B cell (primary cell): Measurements from ENCODE around the gene MRPL1. TPM values are rescaled to one million over a fixed set of nuclear protein-coding genes. Genes with fewer than 3 reads are reported as not detected.

Experiments
- ATAC-seq: fragments of 200-7000 bp; cut with Tn5 transposase; one replicate; pipeline ENCODE4 v1.10.0; 2021; ENCODE audit warnings: low read depth, mild to moderate bottlenecking, moderate number of reproducible peaks, moderate library complexity
- CTCF ChIA-PET: fragments of 350-600 bp; sonication (Branson Sonifier 250); formaldehyde crosslinking; loops from one replicate; lab custom pipeline; 2021; ENCODE audit warnings: antibody characterized with exemption, inconsistent platforms; lab: Charles Lee
- POLR2A ChIA-PET: fragments of 350-600 bp; sonication (Branson Sonifier 250); formaldehyde crosslinking; loops from one replicate; lab custom pipeline; 2021; ENCODE audit warnings: antibody characterized with exemption; lab: Charles Lee
- DNase-seq: peaks from one replicate; pipeline ENCODE4 v3.0.0; 2013
- H2AFZ ChIP-seq: 2 replicates; pipeline ENCODE4 v1.6.1; 2012; ENCODE audit warnings: mild to moderate bottlenecking, low read depth, low read length; ENCODE audit not compliant: insufficient read depth, poor library complexity, severe bottlenecking
- H3K27ac ChIP-seq, 2 donors: 1 replicate in 1 of 2; 2 replicates in 1 of 2; pipeline ENCODE4 v1.5.1; 2012 to 2013; ENCODE audit warnings: low read length in 2 of 2, mild to moderate bottlenecking in 2 of 2, moderate library complexity in 1 of 2
- H3K27me3 ChIP-seq, 4 experiments: fragments of 200-600 bp in 1 of 4; sonication (generic) in 1 of 4; replicated peaks in 1 of 4; 1 replicate in 2 of 4; 2 replicates in 2 of 4; pipeline versions ENCODE4 v1.6.1 to v1.7.0; 2013 to 2016; ENCODE audit warnings: low read length in 3 of 4, mild to moderate bottlenecking in 2 of 4, mixed read lengths in 1 of 4, moderate library complexity in 1 of 4; ENCODE audit not compliant: insufficient read depth in 4 of 4, control insufficient read depth in 3 of 4; ENCODE audit errors: control extremely low read depth in 1 of 4
- H3K36me3 ChIP-seq, 2 experiments: replicated peaks in 1 of 2; 1 replicate in 1 of 2; 2 replicates in 1 of 2; pipeline versions ENCODE4 v1.6.1 to v1.7.1; 2013; ENCODE audit warnings: low read length in 1 of 2; ENCODE audit not compliant: insufficient read depth in 2 of 2, control insufficient read depth in 1 of 2; ENCODE audit errors: control extremely low read depth in 1 of 2, extremely low read depth in 1 of 2
- H3K4me1 ChIP-seq, 2 donors: fragments of 200-600 bp in 1 of 2; sonication (generic) in 1 of 2; 1 replicate in 1 of 2; 2 replicates in 1 of 2; pipeline versions ENCODE4 v1.5.1 to v1.6.1; 2013 to 2017; ENCODE audit warnings: low read length in 2 of 2; ENCODE audit not compliant: control insufficient read depth in 2 of 2, insufficient read depth in 2 of 2
- H3K4me2 ChIP-seq: replicated peaks from 2 replicates; pipeline ENCODE3; 2012; ENCODE audit warnings: mild to moderate bottlenecking, low read depth, low read length; ENCODE audit not compliant: poor library complexity, severe bottlenecking
- H3K4me3 ChIP-seq, 5 experiments: fragments of 200-600 bp in 1 of 5; sonication (generic) in 1 of 5; 1 replicate in 3 of 5; 2 replicates in 2 of 5; pipeline versions ENCODE4 v1.5.1 to v1.7.0; 2011 to 2016; ENCODE audit warnings: low read length in 4 of 5, mild to moderate bottlenecking in 4 of 5, low read depth in 2 of 5, control low read depth in 1 of 5, moderate library complexity in 1 of 5; ENCODE audit not compliant: insufficient read depth in 1 of 5; ENCODE audit errors: control extremely low read depth in 1 of 5, extremely low read depth in 1 of 5
- H3K79me2 ChIP-seq: fragments of 200-600 bp; sonication (generic); one replicate; pipeline ENCODE4 v1.6.0; 2016; ENCODE audit warnings: low read length; ENCODE audit not compliant: control insufficient read depth, insufficient read depth
- H3K9ac ChIP-seq: fragments of 200-600 bp; sonication (generic); 2 replicates; pipeline ENCODE4 v1.6.1; 2017; ENCODE audit warnings: mild to moderate bottlenecking, low read length, moderate library complexity
- H3K9me3 ChIP-seq, 3 donors: one replicate each; pipeline versions ENCODE4 v1.6.1 to v1.7.1; 2013; ENCODE audit warnings: low read length in 2 of 3; ENCODE audit not compliant: control insufficient read depth in 2 of 3, insufficient read depth in 1 of 3; ENCODE audit errors: control extremely low read depth in 1 of 3
- H4K20me1 ChIP-seq: 2 replicates; pipeline ENCODE4 v1.6.0; 2012; ENCODE audit warnings: mild to moderate bottlenecking, low read length; ENCODE audit not compliant: insufficient read depth, control insufficient read depth, poor library complexity, severe bottlenecking
- H3K27ac Mint-ChIP-seq: one replicate; pipeline ENCODE4 v1.8.0; 2021; ENCODE audit warnings: mixed read lengths
- H3K27me3 Mint-ChIP-seq: one replicate; pipeline ENCODE4 v1.8.0; 2021; ENCODE audit warnings: mixed read lengths
- H3K4me1 Mint-ChIP-seq: one replicate; pipeline ENCODE4 v1.8.0; 2021; ENCODE audit warnings: mixed read lengths
- H3K4me3 Mint-ChIP-seq: one replicate; pipeline ENCODE4 v1.8.0; 2021; ENCODE audit warnings: mixed read lengths
- H3K9me3 Mint-ChIP-seq: one replicate; pipeline ENCODE4 v1.8.0; 2022; ENCODE audit warnings: mixed read lengths; ENCODE audit not compliant: insufficient read depth
- EZH2 ChIP-seq: IDR thresholded peaks from 2 replicates; pipeline ENCODE4 v1.6.1; 2012; ENCODE audit warnings: borderline replicate concordance, low read depth, mild to moderate bottlenecking, moderate library complexity, low read length; ENCODE audit not compliant: insufficient read depth, poor library complexity, severe bottlenecking
- WGBS: methylation state at CpG from one replicate; pipeline ENCODE4 v1.1.5; 2013; ENCODE audit warnings: missing lambda C conversion rate; ENCODE audit not compliant: insufficient coverage; 5-methylcytosine and 5-hydroxymethylcytosine counted together
- intact Hi-C: fragments of 100-400 bp; cut with micrococcal nuclease; formaldehyde crosslinking; loops from one replicate; pipeline ENCODE4 v1.10.0; 2022
- polyA plus RNA-seq: library from polyadenylated mRNA; depleted of rRNA; stranded (reverse); fragments of >200 nt; gene quantifications from 2 replicates; pipeline ENCODE4 v1.2.3, GENCODE V29; 2012
- total RNA-seq, 2 donors: library from RNA; stranded (reverse); fragments of 120-200 nt in 1 of 2; gene quantifications; 1 replicate in 1 of 2; 2 replicates in 1 of 2; pipeline versions ENCODE4 v1.2.3 to v1.2.4, GENCODE V29; 2013 to 2022
- TF ChIP-seq, protein P1 (sequence below): fragments of 200-600 bp; IDR thresholded peaks from one replicate; pipeline ENCODE4 v1.8.0; 2022; ENCODE audit warnings: antibody characterized with exemption, mild to moderate bottlenecking

MRPL1 gene
- total and polyA plus RNA-seq, 2 donors (not counting 1 experiment from before 2014, with no cell fraction given), result 22.3 to 23.3 TPM

DNA sequence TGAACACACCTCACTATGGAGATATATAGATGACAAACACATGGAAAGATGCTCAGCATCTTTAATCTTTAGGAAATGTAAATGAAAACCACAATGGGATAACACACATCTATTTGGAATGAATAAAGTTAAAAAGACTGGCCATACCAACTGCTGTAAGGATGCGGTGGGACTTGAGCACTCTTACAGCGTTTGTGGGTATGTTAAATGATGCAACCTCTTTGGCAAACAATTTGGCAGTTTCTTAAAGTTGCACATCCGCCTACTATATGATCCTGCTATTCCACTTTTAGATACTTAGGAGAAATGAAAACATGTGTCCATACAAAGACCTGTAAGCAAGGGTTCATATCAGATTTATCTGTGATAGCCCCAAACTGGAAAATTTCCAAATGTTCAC lies 50.7 kb downstream of the MRPL1 start:
- Histone ChIP-seq H3K36me3 (peaks cover 2 to 5% of the 10 kb centered on the region in 2 experiments), H2AFZ (no peak overlapping the region), H3K4me3 (no peak overlapping the region), H3K4me1 (peaks cover 11 to 25% of the 10 kb centered on the region in 2 donors), H3K27me3 (no peaks in the 10 kb centered on the region), H4K20me1 (no peaks in the 10 kb centered on the region), H3K9ac (no peak overlapping the region), H3K27ac (no peak overlapping the region), H3K79me2 (peaks cover 3% of the 10 kb centered on the region), H3K9me3 (no peaks in the 10 kb centered on the region), H3K4me2 (no peak overlapping the region)
- DNase-seq (no peak), ATAC-seq (no peak)
- WGBS, result no CpG with 5 or more reads among the region's 3 CpGs
- ChIA-PET POLR2A (no interaction called here), CTCF (no interaction called here)
- Mint-ChIP-seq H3K27me3 (no peaks in the 10 kb centered on the region), H3K9me3 (no peaks in the 10 kb centered on the region), H3K4me1 (peaks cover 31% of the 10 kb centered on the region), H3K27ac (no peak overlapping the region), H3K4me3 (no peak overlapping the region)
- intact Hi-C loops, result no loop called here
- TF ChIP-seq, protein P1, sequence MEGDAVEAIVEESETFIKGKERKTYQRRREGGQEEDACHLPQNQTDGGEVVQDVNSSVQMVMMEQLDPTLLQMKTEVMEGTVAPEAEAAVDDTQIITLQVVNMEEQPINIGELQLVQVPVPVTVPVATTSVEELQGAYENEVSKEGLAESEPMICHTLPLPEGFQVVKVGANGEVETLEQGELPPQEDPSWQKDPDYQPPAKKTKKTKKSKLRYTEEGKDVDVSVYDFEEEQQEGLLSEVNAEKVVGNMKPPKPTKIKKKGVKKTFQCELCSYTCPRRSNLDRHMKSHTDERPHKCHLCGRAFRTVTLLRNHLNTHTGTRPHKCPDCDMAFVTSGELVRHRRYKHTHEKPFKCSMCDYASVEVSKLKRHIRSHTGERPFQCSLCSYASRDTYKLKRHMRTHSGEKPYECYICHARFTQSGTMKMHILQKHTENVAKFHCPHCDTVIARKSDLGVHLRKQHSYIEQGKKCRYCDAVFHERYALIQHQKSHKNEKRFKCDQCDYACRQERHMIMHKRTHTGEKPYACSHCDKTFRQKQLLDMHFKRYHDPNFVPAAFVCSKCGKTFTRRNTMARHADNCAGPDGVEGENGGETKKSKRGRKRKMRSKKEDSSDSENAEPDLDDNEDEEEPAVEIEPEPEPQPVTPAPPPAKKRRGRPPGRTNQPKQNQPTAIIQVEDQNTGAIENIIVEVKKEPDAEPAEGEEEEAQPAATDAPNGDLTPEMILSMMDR, result no peak
- TF ChIP-seq EZH2, result no peak

DNA sequence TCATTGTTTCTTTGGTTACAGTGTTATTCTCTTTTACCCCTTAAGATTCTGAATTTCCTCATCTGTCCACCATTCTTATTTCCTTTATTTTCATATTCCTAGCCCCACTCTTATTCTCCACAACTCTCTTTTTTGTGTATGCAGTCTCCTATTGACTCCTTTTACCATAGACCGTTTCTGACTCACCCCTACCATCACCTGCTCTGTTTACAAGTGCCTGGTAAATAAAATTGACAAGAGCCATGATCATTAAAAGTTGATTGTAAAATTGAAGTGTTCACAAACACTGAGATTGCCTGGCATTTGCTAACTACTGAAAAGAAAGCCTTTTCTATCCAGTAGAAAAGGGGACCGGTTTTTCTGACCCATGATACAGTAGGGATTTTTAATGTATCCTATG lies 54.4 kb downstream of the MRPL1 start:
- DNase-seq (no peak), ATAC-seq (no peak)
- Histone ChIP-seq H3K36me3 (peaks cover 0 to 3% of the 10 kb centered on the region in 2 experiments), H4K20me1 (no peaks in the 10 kb centered on the region), H3K4me2 (no peak overlapping the region), H3K27ac (no peak overlapping the region), H3K4me1 (peaks cover under 1 to 9% of the 10 kb centered on the region in 2 donors), H3K9ac (no peak overlapping the region), H3K27me3 (no peaks in the 10 kb centered on the region), H3K79me2 (no peaks in the 10 kb centered on the region), H2AFZ (no peak overlapping the region), H3K4me3 (no peak overlapping the region), H3K9me3 (no peaks in the 10 kb centered on the region)
- Mint-ChIP-seq H3K9me3 (no peaks in the 10 kb centered on the region), H3K27ac (no peak overlapping the region), H3K4me1 (peaks cover 20% of the 10 kb centered on the region), H3K4me3 (no peak overlapping the region), H3K27me3 (no peaks in the 10 kb centered on the region)
- intact Hi-C loops, result no loop called here
- no CpG with 5 or more reads among the region's 2 CpGs for WGBS
- CTCF ChIA-PET, result no interaction called here
- TF ChIP-seq EZH2, result no peak
- TF ChIP-seq, protein P1, result no peak
- POLR2A ChIA-PET, result no interaction called here
